Hepatocyte (in vitro differentiated cells): ENCODE results near the gene ANGPTL8. TPM values are rescaled to one million over a fixed set of nuclear protein-coding genes. Genes with fewer than 3 reads are reported as not detected.

Experiments used
- DNase-seq: peaks from one replicate; pipeline ENCODE4 v3.0.0-alpha.2; 2016; ENCODE audit warnings: low spot score
- H2AFZ ChIP-seq: fragments of 200-600 bp; sonication (generic); 2 replicates; pipeline ENCODE4 v1.6.0; 2016; ENCODE audit warnings: antibody characterized with exemption, mild to moderate bottlenecking
- H3K27ac ChIP-seq: fragments of 200-600 bp; sonication (generic); 2 replicates; pipeline ENCODE4 v1.5.1; 2016; ENCODE audit warnings: mild to moderate bottlenecking
- H3K27me3 ChIP-seq: fragments of 200-600 bp; sonication (generic); 2 replicates; pipeline ENCODE4 v1.6.1; 2016
- H3K36me3 ChIP-seq: fragments of 200-600 bp; sonication (generic); replicated peaks from 2 replicates; pipeline ENCODE4 v1.5.1; 2016; ENCODE audit warnings: low read depth; ENCODE audit not compliant: insufficient read depth
- H3K4me1 ChIP-seq: fragments of 200-600 bp; sonication (generic); 2 replicates; pipeline ENCODE4 v1.5.1; 2016; ENCODE audit warnings: mild to moderate bottlenecking, moderate library complexity; ENCODE audit not compliant: insufficient read depth
- H3K4me2 ChIP-seq: fragments of 200-600 bp; sonication (generic); 2 replicates; pipeline ENCODE4 v1.6.0; 2016
- H3K4me3 ChIP-seq: fragments of 200-600 bp; sonication (generic); 2 replicates; pipeline ENCODE4 v1.5.1; 2016; ENCODE audit warnings: mild to moderate bottlenecking
- H3K79me2 ChIP-seq: fragments of 200-600 bp; sonication (generic); 2 replicates; pipeline ENCODE4 v1.6.0; 2017; ENCODE audit warnings: mild to moderate bottlenecking
- H3K9me2 ChIP-seq: fragments of 200-600 bp; sonication (generic); replicated peaks from 2 replicates; pipeline ENCODE4 v1.6.0; 2017; ENCODE audit warnings: mild to moderate bottlenecking; ENCODE audit not compliant: insufficient read depth
- H3K9me3 ChIP-seq: fragments of 200-600 bp; sonication (generic); 2 replicates; pipeline ENCODE4 v1.5.1; 2016; ENCODE audit warnings: low read depth, mild to moderate bottlenecking
- H4K20me1 ChIP-seq: fragments of 200-600 bp; sonication (generic); 2 replicates; pipeline ENCODE4 v1.6.0; 2016; ENCODE audit warnings: mild to moderate bottlenecking; ENCODE audit not compliant: insufficient read depth, poor library complexity, severe bottlenecking
- CTCF ChIP-seq: fragments of 200-600 bp; sonication (generic); IDR thresholded peaks from 2 replicates; pipeline ENCODE4 v1.5.1; 2016; ENCODE audit warnings: antibody characterized with exemption, mild to moderate bottlenecking; ENCODE audit not compliant: poor library complexity
- EZH2 ChIP-seq: fragments of 200-600 bp; sonication (generic); IDR thresholded peaks from 2 replicates; pipeline ENCODE4 v1.6.1; 2016; ENCODE audit warnings: antibody characterized with exemption, mild to moderate bottlenecking, borderline replicate concordance
- EZH2phosphoT487 ChIP-seq: fragments of 200-600 bp; sonication (generic); IDR thresholded peaks from one replicate; pipeline ENCODE4 v1.6.1; 2018; ENCODE audit warnings: antibody characterized with exemption, mild to moderate bottlenecking, low read depth, moderate library complexity; ENCODE audit not compliant: unreplicated experiment, severe bottlenecking
- WGBS: methylation state at CpG from one replicate; pipeline ENCODE4 v1.1.6; 2016; ENCODE audit warnings: low lambda C conversion rate; ENCODE audit errors: missing lambda C conversion rate; 5-methylcytosine and 5-hydroxymethylcytosine counted together
- polyA plus RNA-seq: library from polyadenylated mRNA; unstranded; fragments of >200 nt; fragmentation: Nextera tagmentation; extraction: Ambion mirVana; gene quantifications from 2 replicates; pipeline ENCODE4 v1.2.1, GENCODE V29; 2016
- total RNA-seq: library from RNA; depleted of rRNA; stranded (reverse); fragments of >200 nt; gene quantifications from 2 replicates; pipeline ENCODE4 v1.2.3, GENCODE V29; 2014

The ANGPTL8 gene
- total and polyA plus RNA-seq, 2 experiments from 2014 or later = 20.8 to 24.9 TPM

GRCh38 chr19:11274533-11275086 lies 35.2 kb downstream of the ANGPTL8 start:
- Histone ChIP-seq H3K79me2 (no peaks in the 10 kb centered on the region), H4K20me1 (no peaks in the 10 kb centered on the region), H3K36me3 (no peaks in the 10 kb centered on the region), H3K4me1 (peaks cover 8% of the 10 kb centered on the region), H3K4me3 (no peak overlapping the region), H3K9me3 (no peaks in the 10 kb centered on the region), H3K9me2 (no peaks in the 10 kb centered on the region), H3K4me2 (no peak overlapping the region), H3K27ac (no peak overlapping the region), H2AFZ (no peak overlapping the region), H3K27me3 (no peaks in the 10 kb centered on the region)
- DNase-seq = no peak
- TF ChIP-seq CTCF (no peak), EZH2 (no peak), EZH2phosphoT487 (no peak)
- WGBS = 83% methylated on average over 4 of the region's 4 CpGs

- no peak overlapping the region for H3K4me2 ChIP-seq
- H3K27ac ChIP-seq = peak overlapping the region; percentile 33
- no peaks in the 10 kb centered on the region for H3K36me3 ChIP-seq
- peaks cover 8% of the 10 kb centered on the region for H3K4me1 ChIP-seq
- 48% methylated on average over 6 of the region's 6 CpGs for WGBS
- no peaks in the 10 kb centered on the region for H3K9me2 ChIP-seq
- H3K79me2 ChIP-seq = no peaks in the 10 kb centered on the region
- H2AFZ ChIP-seq = no peak overlapping the region
- H3K4me3 ChIP-seq = no peak overlapping the region
- no peaks in the 10 kb centered on the region for H3K27me3 ChIP-seq
- no peaks in the 10 kb centered on the region for H3K9me3 ChIP-seq
- no peak for DNase-seq
- no peaks in the 10 kb centered on the region for H4K20me1 ChIP-seq
- TF ChIP-seq EZH2 = no peak
- no peak for TF ChIP-seq CTCF
- no peak for TF ChIP-seq EZH2phosphoT487
Measured at GRCh38 chr19:11278670-11279069, 39.3 kb downstream of the ANGPTL8 start.

GRCh38 chr19:11279505-11280236 lies 40.3 kb downstream of the ANGPTL8 start:
- 91% methylated on average over 5 of the region's 5 CpGs for WGBS
- no peak for DNase-seq

More at GRCh38 chr19:11279505-11280236, 40.3 kb downstream of the ANGPTL8 start:
- no peak for TF ChIP-seq CTCF
- TF ChIP-seq EZH2phosphoT487 = no peak
- no peak for TF ChIP-seq EZH2
- Histone ChIP-seq H3K79me2 (no peaks in the 10 kb centered on the region), H3K4me1 (peaks cover 6% of the 10 kb centered on the region), H2AFZ (no peak overlapping the region), H3K27ac (no peak overlapping the region), H3K9me2 (no peaks in the 10 kb centered on the region), H4K20me1 (no peaks in the 10 kb centered on the region), H3K9me3 (no peaks in the 10 kb centered on the region), H3K4me3 (no peak overlapping the region), H3K27me3 (no peaks in the 10 kb centered on the region), H3K4me2 (no peak overlapping the region), H3K36me3 (no peaks in the 10 kb centered on the region)
